ENCODE results near the gene THEMIS. TPM values are rescaled to one million over a fixed set of nuclear protein-coding genes. Genes with fewer than 3 reads are reported as not detected.

THEMIS gene
- total and polyA plus RNA-seq, 2 of the 4 experiments (the other 2 are of a cell fraction): not detected

DNA sequence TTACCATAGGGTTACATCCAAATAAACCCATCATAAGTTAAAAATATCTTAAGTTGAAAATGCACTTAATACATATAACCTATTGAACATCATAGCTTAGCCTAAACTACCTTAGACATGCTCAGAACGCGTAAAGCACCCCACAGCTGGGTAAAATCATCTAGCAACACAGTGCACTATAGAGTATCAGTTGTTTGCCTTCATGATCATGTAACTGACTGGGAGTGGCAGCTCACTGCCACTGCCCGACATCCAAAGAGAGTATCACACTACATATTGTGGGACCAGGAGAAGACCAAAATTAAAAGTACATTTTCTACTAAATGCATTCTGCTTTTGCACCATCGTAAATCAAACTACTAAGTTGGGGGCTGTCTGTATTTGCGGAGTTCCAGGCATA is 31.7 kb downstream of the THEMIS start:
- CTCF ChIA-PET: no interaction called here
- no CpG with 5 or more reads among the region's 5 CpGs for WGBS, 2 experiments (ENCODE audit: extremely low coverage in 2 of 2, insufficient read length in 1 of 2)
- in situ Hi-C loops (cut with MboI; ENCODE audit: low sequenced_read_pairs): no loop called here

More for the DNA sequence above, 31.7 kb downstream of the THEMIS start:
- Histone ChIP-seq H3K79me1 (ENCODE audit: low read depth in 1 of 2, low read length in 2 of 2) (no peaks in the 10 kb centered on the region), H3K36me3 (ENCODE audit: control insufficient read depth, insufficient read depth, low read length) (no peaks in the 10 kb centered on the region), H4K91ac (ENCODE audit: insufficient read depth, low read depth, low read length) (no peak overlapping the region), H3K9me3 (ENCODE audit: control insufficient read depth, insufficient read depth, low read length) (no peaks in the 10 kb centered on the region), H2AK9ac (replicated peaks; ENCODE audit: low read depth, low read length, poor library complexity) (no peak overlapping the region), H4K5ac (ENCODE audit: low read depth, low read length) (no peak overlapping the region), H3K27ac (ENCODE audit: insufficient read depth, low read length) (no peak overlapping the region), H2BK120ac (ENCODE audit: low read depth, low read length) (no peak overlapping the region), H3K4me2 (ENCODE audit: low read depth, low read length) (no peak overlapping the region), H3K56ac (ENCODE audit: extremely low read depth, insufficient read depth, low read length) (no peak overlapping the region), H2AFZ (replicated peaks; ENCODE audit: low read length, poor library complexity) (no peak overlapping the region), H3K4me1 (ENCODE audit: control insufficient read depth, insufficient read depth, low read length) (no peaks in the 10 kb centered on the region), H2BK15ac (ENCODE audit: low read depth, low read length) (no peak overlapping the region), H3K9ac (ENCODE audit: low read depth, low read length) (no peak overlapping the region), H3K9me1 (ENCODE audit: insufficient read depth, low read length) (no peaks in the 10 kb centered on the region), H3K18ac (ENCODE audit: low read depth, low read length) (no peak overlapping the region), H4K8ac (ENCODE audit: low read depth in 2 of 2, low read length in 2 of 2) (no peak overlapping the region), H2BK20ac (ENCODE audit: low read depth, low read length) (no peak overlapping the region), H3K23ac (ENCODE audit: low read depth, low read length) (no peak overlapping the region), H2BK5ac (ENCODE audit: low read depth, low read length, poor library complexity, severe bottlenecking) (no peak overlapping the region), H3K4ac (ENCODE audit: low read depth, low read length) (no peak overlapping the region), H3K14ac (replicated peaks; ENCODE audit: low read depth, low read length) (no peak overlapping the region), H4K20me1 (ENCODE audit: insufficient read depth, low read length) (no peaks in the 10 kb centered on the region), H3K4me3 (ENCODE audit: insufficient read depth, low read depth, low read length) (no peak overlapping the region), H2AK5ac (ENCODE audit: low read depth, low read length) (no peak overlapping the region), H3K27me3 (ENCODE audit: control insufficient read depth, insufficient read depth, low read length) (no peaks in the 10 kb centered on the region; the same call in 1 of the 2 replicates)
- BruUV-seq (replicated peaks): no TSS peak
- dilution Hi-C loops (cut with HindIII; ENCODE audit: low sequenced_read_pairs, unreplicated experiment) (no loop called here), intact Hi-C loops (cut with micrococcal nuclease) (no loop called here)
- DNase-seq: no peak
- TF ChIP-seq BHLHE40 (IDR thresholded peaks at IDR 0.05; ENCODE audit: low read depth, low read length): no peak
- TF ChIP-seq NFE2L2 (IDR thresholded peaks at IDR 0.05; ENCODE audit: low read depth, low read length): no peak
- TF ChIP-seq MAZ (IDR thresholded peaks at IDR 0.05; ENCODE audit: borderline replicate concordance, low read depth, low read length): no peak
- no peak for TF ChIP-seq RAD21 (IDR thresholded peaks at IDR 0.05; ENCODE audit: low read length)
- TF ChIP-seq RCOR1 (IDR thresholded peaks at IDR 0.05; ENCODE audit: insufficient replicate concordance, low read length): no peak
- TF ChIP-seq RFX5 (IDR thresholded peaks at IDR 0.05; ENCODE audit: low read depth, low read length): no peak
- TF ChIP-seq USF2 (IDR thresholded peaks at IDR 0.05; ENCODE audit: low read depth, low read length): no peak
- TF ChIP-seq POLR2A (IDR thresholded peaks at IDR 0.05; ENCODE audit: low read depth, low read length): no peak
- TF ChIP-seq CEBPB (IDR thresholded peaks at IDR 0.05; ENCODE audit: low read depth, low read length): no peak
- TF ChIP-seq, protein P1, sequence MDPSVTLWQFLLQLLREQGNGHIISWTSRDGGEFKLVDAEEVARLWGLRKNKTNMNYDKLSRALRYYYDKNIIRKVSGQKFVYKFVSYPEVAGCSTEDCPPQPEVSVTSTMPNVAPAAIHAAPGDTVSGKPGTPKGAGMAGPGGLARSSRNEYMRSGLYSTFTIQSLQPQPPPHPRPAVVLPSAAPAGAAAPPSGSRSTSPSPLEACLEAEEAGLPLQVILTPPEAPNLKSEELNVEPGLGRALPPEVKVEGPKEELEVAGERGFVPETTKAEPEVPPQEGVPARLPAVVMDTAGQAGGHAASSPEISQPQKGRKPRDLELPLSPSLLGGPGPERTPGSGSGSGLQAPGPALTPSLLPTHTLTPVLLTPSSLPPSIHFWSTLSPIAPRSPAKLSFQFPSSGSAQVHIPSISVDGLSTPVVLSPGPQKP (IDR thresholded peaks at IDR 0.05; ENCODE audit: borderline replicate concordance, low read depth, low read length): no peak
- TF ChIP-seq, protein P2, sequence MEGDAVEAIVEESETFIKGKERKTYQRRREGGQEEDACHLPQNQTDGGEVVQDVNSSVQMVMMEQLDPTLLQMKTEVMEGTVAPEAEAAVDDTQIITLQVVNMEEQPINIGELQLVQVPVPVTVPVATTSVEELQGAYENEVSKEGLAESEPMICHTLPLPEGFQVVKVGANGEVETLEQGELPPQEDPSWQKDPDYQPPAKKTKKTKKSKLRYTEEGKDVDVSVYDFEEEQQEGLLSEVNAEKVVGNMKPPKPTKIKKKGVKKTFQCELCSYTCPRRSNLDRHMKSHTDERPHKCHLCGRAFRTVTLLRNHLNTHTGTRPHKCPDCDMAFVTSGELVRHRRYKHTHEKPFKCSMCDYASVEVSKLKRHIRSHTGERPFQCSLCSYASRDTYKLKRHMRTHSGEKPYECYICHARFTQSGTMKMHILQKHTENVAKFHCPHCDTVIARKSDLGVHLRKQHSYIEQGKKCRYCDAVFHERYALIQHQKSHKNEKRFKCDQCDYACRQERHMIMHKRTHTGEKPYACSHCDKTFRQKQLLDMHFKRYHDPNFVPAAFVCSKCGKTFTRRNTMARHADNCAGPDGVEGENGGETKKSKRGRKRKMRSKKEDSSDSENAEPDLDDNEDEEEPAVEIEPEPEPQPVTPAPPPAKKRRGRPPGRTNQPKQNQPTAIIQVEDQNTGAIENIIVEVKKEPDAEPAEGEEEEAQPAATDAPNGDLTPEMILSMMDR (conservative IDR thresholded peaks at IDR 0.05; ENCODE audit: low read depth, low read length): no peak
- no peak for TF ChIP-seq MXI1 (IDR thresholded peaks at IDR 0.05; ENCODE audit: borderline replicate concordance, low read depth, low read length)
- TF ChIP-seq FOS (IDR thresholded peaks at IDR 0.05; ENCODE audit: low read depth, low read length): no peak
- TF ChIP-seq SMC3 (IDR thresholded peaks at IDR 0.05; ENCODE audit: low read depth, low read length): no peak
- POLR2A ChIA-PET (ENCODE audit: unreplicated experiment): no interaction called here
- ATAC-seq (ENCODE audit: low read depth): no peak

Data from IMR-90 (cell line).